Stomach (tissue), 9 donors: ENCODE data around the gene IRF2BP2. TPM values are rescaled to one million over a fixed set of nuclear protein-coding genes. Genes with fewer than 3 reads are reported as not detected.
A peak's percentile ranks its signal among the peaks of the same experiment; 100 is the strongest.

Source experiments
- DNase-seq, 2 donors: peaks; one replicate each; pipeline versions ENCODE4 v3.0.0 to v3.0.0-alpha.2; 2013 to 2019
- H3K27ac ChIP-seq, 5 donors: fragments of 200-600 bp in 4 of 5; sonication (generic) in 4 of 5; one replicate each; pipeline ENCODE4 v1.5.1; 2013 to 2019; ENCODE audit warnings: mild to moderate bottlenecking in 1 of 5, moderate library complexity in 1 of 5
- H3K27me3 ChIP-seq, 3 donors: fragments of 200-600 bp; sonication (generic); one replicate each; pipeline ENCODE4 v1.5.1; 2017 to 2019; ENCODE audit warnings: mixed run types in 1 of 3
- H3K36me3 ChIP-seq, 4 donors: fragments of 200-600 bp; sonication (generic); 1 replicate in 3 of 4; 2 replicates in 1 of 4; pipeline ENCODE4 v1.5.1; 2016 to 2019
- H3K4me1 ChIP-seq, 4 donors: fragments of 200-600 bp; sonication (generic); one replicate each; pipeline ENCODE4 v1.5.1; 2016 to 2019
- H3K4me3 ChIP-seq, 4 donors: fragments of 200-600 bp; sonication (generic) in 3 of 4; one replicate each; pipeline ENCODE4 v1.5.1; 2016 to 2019; ENCODE audit warnings: mild to moderate bottlenecking in 1 of 4
- H3K9me3 ChIP-seq, 4 donors: fragments of 200-600 bp; sonication (generic); one replicate each; pipeline ENCODE4 v1.5.1; 2016 to 2019
- CTCF ChIP-seq, 7 experiments: fragments of 450-650 bp in 4 of 7; fragments of 200-600 bp in 3 of 7; sonication (generic) in 3 of 7; IDR thresholded peaks; one replicate each; pipeline ENCODE4 v1.5.1; 2016 to 2019; ENCODE audit warnings: antibody characterized with exemption in 7 of 7, control low read depth in 2 of 7, mild to moderate bottlenecking in 1 of 7
- EP300 ChIP-seq: sonication (generic); formaldehyde crosslinking; IDR thresholded peaks from one replicate; pipeline ENCODE4 v1.6.1; 2017; ENCODE audit warnings: antibody characterized with exemption
- POLR2A ChIP-seq, 4 donors: fragments of 450-650 bp; IDR thresholded peaks; one replicate each; pipeline ENCODE4 v1.6.1; 2016; ENCODE audit warnings: antibody characterized with exemption in 4 of 4, control low read depth in 2 of 4, mild to moderate bottlenecking in 1 of 4, moderate library complexity in 1 of 4
- POLR2AphosphoS5 ChIP-seq, 3 donors: sonication (generic); formaldehyde crosslinking; IDR thresholded peaks; one replicate each; pipeline ENCODE4 v1.6.1; 2016; ENCODE audit warnings: antibody characterized with exemption in 3 of 3
- WGBS, 5 donors: extraction: QIAGEN DNeasy Blood & Tissue Kit in 3 of 5; methylation state at CpG; one replicate each; pipeline versions ENCODE4 v1.1.5 to v1.1.7; 2013 to 2018; 5-methylcytosine and 5-hydroxymethylcytosine counted together
- intact Hi-C: fragments of 100-400 bp; cut with DNase I; formaldehyde crosslinking; loops from one replicate; pipeline ENCODE4 v1.15.1; 2023; ENCODE audit warnings: low total_unique reads
- polyA plus RNA-seq, 3 donors: library from polyadenylated mRNA; stranded (reverse); fragments of 200-250 nt; gene quantifications; one replicate each; pipeline ENCODE4 v1.2.3, GENCODE V29; 2013
- total RNA-seq, 5 donors: library from RNA; depleted of rRNA; stranded (reverse); fragments of >200 nt; gene quantifications; one replicate each; pipeline versions ENCODE4 v1.1.0 to v1.2.3, GENCODE V29; 2014 to 2016
- donor health status: healthy with polysubstance abuse.
- donor health status: Bipolar disorder and iron deficiency.
- donor health status: healthy.

The IRF2BP2 gene
- total and polyA plus RNA-seq, 8 donors, result 39.6 to 218 (median 63.1) TPM

- no peak for TF ChIP-seq CTCF (IDR thresholded peaks at IDR 0.05)
- TF ChIP-seq POLR2AphosphoS5 (IDR thresholded peaks at IDR 0.05), result peak in 1 of 3 donors; percentile 45
- Histone ChIP-seq H3K27ac (peak overlapping the region in 4 of 5 donors; percentile 68 to 85 (median 72)), H3K4me1 (peaks cover 9 to 49% (median 28%) of the 10 kb centered on the region in 4 donors), H3K36me3 (no peaks in the 10 kb centered on the region), H3K27me3 (no peaks in the 10 kb centered on the region), H3K4me3 (no peak overlapping the region), H3K9me3 (no peaks in the 10 kb centered on the region)
- DNase-seq, result no peak
- 68 to 76% (median 74%) methylated on average over 8 of the region's 8 CpGs for WGBS, 5 donors
- intact Hi-C loops, result no loop called here
Observed at GRCh38 chr1:234582186-234582585, 27.8 kb downstream of the IRF2BP2 start.

GRCh38 chr1:234581063-234581714, 28.8 kb downstream of the IRF2BP2 start:
- Histone ChIP-seq H3K4me3 (no peak overlapping the region), H3K4me1 (peaks cover 9 to 39% (median 22%) of the 10 kb centered on the region in 4 donors), H3K36me3 (no peaks in the 10 kb centered on the region), H3K27ac (peak overlapping the region in 1 of 5 donors; percentile 85), H3K9me3 (no peaks in the 10 kb centered on the region), H3K27me3 (no peaks in the 10 kb centered on the region)
- TF ChIP-seq POLR2A (IDR thresholded peaks at IDR 0.05) (no peak), POLR2AphosphoS5 (IDR thresholded peaks at IDR 0.05) (no peak), CTCF (IDR thresholded peaks at IDR 0.05) (no peak), EP300 (no peak)
- 77 to 91% (median 87%) methylated on average over 7 of the region's 7 CpGs for WGBS, 5 donors
- intact Hi-C loops, result no loop called here
- no peak for DNase-seq

GRCh38 chr1:234579967-234580366, 30.0 kb downstream of the IRF2BP2 start:
- intact Hi-C loops, result no loop called here
- no peaks in the 10 kb centered on the region for H3K9me3 ChIP-seq
- H3K27me3 ChIP-seq, result no peaks in the 10 kb centered on the region
- TF ChIP-seq POLR2A (IDR thresholded peaks at IDR 0.05), result no peak
- peak in 2 of 7 experiments; percentile 8 to 31 for TF ChIP-seq CTCF (IDR thresholded peaks at IDR 0.05)
- no peak for TF ChIP-seq EP300
- peaks cover 9 to 30% (median 15%) of the 10 kb centered on the region in 4 donors for H3K4me1 ChIP-seq
- DNase-seq, result no peak
- H3K36me3 ChIP-seq, result no peaks in the 10 kb centered on the region
- H3K27ac ChIP-seq, result no peak overlapping the region
- H3K4me3 ChIP-seq, result no peak overlapping the region

- DNase-seq, result no peak
- intact Hi-C loops, result no loop called here
Observed at GRCh38 chr1:234578735-234579134, 31.2 kb downstream of the IRF2BP2 start.

More at GRCh38 chr1:234578735-234579134, 31.2 kb downstream of the IRF2BP2 start:
- no peak overlapping the region for H3K27ac ChIP-seq
- H3K36me3 ChIP-seq, result no peaks in the 10 kb centered on the region
- 82 to 99% (median 91%) methylated on average over 8 of the region's 8 CpGs for WGBS, 5 donors
- no peak overlapping the region for H3K4me3 ChIP-seq
- H3K27me3 ChIP-seq, result no peaks in the 10 kb centered on the region
- no peaks in the 10 kb centered on the region for H3K9me3 ChIP-seq
- no peak for TF ChIP-seq POLR2A (IDR thresholded peaks at IDR 0.05)
- TF ChIP-seq CTCF (IDR thresholded peaks at IDR 0.05), result no peak
- TF ChIP-seq POLR2AphosphoS5 (IDR thresholded peaks at IDR 0.05), result no peak
- no peak for TF ChIP-seq EP300
- H3K4me1 ChIP-seq, result peaks cover 0 to 18% (median 6%) of the 10 kb centered on the region in 4 donors
